HepG2 (cell line): ENCODE data around the gene MAN2C1. TPM values are rescaled to one million over a fixed set of nuclear protein-coding genes. Genes with fewer than 3 reads are reported as not detected.
A peak's percentile ranks its signal among the peaks of the same experiment; 100 is the strongest.

ENCODE experiments used
- ARNTL ChIP-seq: sonication (generic); formaldehyde crosslinking; IDR thresholded peaks from 2 replicates; pipeline ENCODE4 v1.4.0; 2020; ENCODE audit warnings: mild to moderate bottlenecking, missing genetic modification reagents
- FOXA1 ChIP-seq, 2 experiments: fragments of 450-650 bp in 1 of 2; sonication (generic) in 1 of 2; formaldehyde crosslinking in 1 of 2; IDR thresholded peaks; 2 replicates each; pipeline versions ENCODE4 v1.4.0 to v1.6.1; 2016 to 2020; ENCODE audit warnings: missing genetic modification reagents in 1 of 2
- FOXJ3 ChIP-seq: sonication (generic); formaldehyde crosslinking; IDR thresholded peaks from 2 replicates; pipeline ENCODE4 v1.4.0; 2020; ENCODE audit warnings: missing genetic modification reagents, mild to moderate bottlenecking, borderline replicate concordance
- GABPB1 ChIP-seq: IDR thresholded peaks from 2 replicates; pipeline ENCODE4 v1.6.1; 2016; ENCODE audit warnings: mild to moderate bottlenecking, missing genetic modification reagents, moderate library complexity, missing compliant biosample characterization
- GATAD2A ChIP-seq: IDR thresholded peaks from 2 replicates; pipeline ENCODE4 v1.6.1; 2016
- HOXA7 ChIP-seq: sonication (generic); formaldehyde crosslinking; IDR thresholded peaks from 2 replicates; pipeline ENCODE4 v1.8.1; 2022; ENCODE audit warnings: mild to moderate bottlenecking, missing genetic modification reagents, moderate library complexity
- KMT2A ChIP-seq: sonication (generic); formaldehyde crosslinking; IDR thresholded peaks from 2 replicates; pipeline ENCODE4 v1.4.0; 2020; ENCODE audit warnings: missing genetic modification reagents
- MEIS1 ChIP-seq: sonication (generic); formaldehyde crosslinking; IDR thresholded peaks from 2 replicates; pipeline ENCODE4 v1.9.0; 2021; ENCODE audit warnings: mild to moderate bottlenecking, missing genetic modification reagents, moderate library complexity, borderline replicate concordance
- NFE2L1 ChIP-seq: sonication (generic); formaldehyde crosslinking; IDR thresholded peaks from 2 replicates; pipeline ENCODE4 v1.4.0; 2020; ENCODE audit warnings: missing genetic modification reagents, mild to moderate bottlenecking, borderline replicate concordance
- NFYB ChIP-seq: sonication (generic); formaldehyde crosslinking; IDR thresholded peaks from 2 replicates; pipeline ENCODE4 v1.4.0; 2020; ENCODE audit warnings: missing genetic modification reagents
- NKX3-1 ChIP-seq: sonication (generic); formaldehyde crosslinking; IDR thresholded peaks from 2 replicates; pipeline ENCODE4 v1.5.0; 2020; ENCODE audit warnings: missing genetic modification reagents
- PAF1 ChIP-seq: IDR thresholded peaks from 2 replicates; pipeline ENCODE4 v1.6.1; 2016; ENCODE audit warnings: missing genetic modification reagents, missing compliant biosample characterization
- POGZ ChIP-seq: sonication (generic); formaldehyde crosslinking; IDR thresholded peaks from 2 replicates; pipeline ENCODE4 v1.4.0; 2020; ENCODE audit warnings: mild to moderate bottlenecking, missing genetic modification reagents
- SNAI1 ChIP-seq: sonication (generic); formaldehyde crosslinking; IDR thresholded peaks from 2 replicates; pipeline ENCODE4 v1.5.0; 2020; ENCODE audit warnings: mild to moderate bottlenecking, missing genetic modification reagents, borderline replicate concordance
- STAT5B ChIP-seq: sonication (generic); formaldehyde crosslinking; IDR thresholded peaks from 2 replicates; pipeline ENCODE4 v1.4.0; 2020; ENCODE audit warnings: missing genetic modification reagents
- U2AF2 ChIP-seq: fragments of 200-400 bp; formaldehyde crosslinking; IDR thresholded peaks from 2 replicates; pipeline ENCODE4 v1.6.1; 2017; ENCODE audit warnings: low read depth, mild to moderate bottlenecking, low read length
- ZEB1 ChIP-seq: IDR thresholded peaks from 2 replicates; pipeline ENCODE4 v1.6.1; 2012; ENCODE audit warnings: mild to moderate bottlenecking, low read depth, inconsistent platforms; ENCODE audit not compliant: insufficient replicate concordance
- ZNF138 ChIP-seq: sonication (generic); formaldehyde crosslinking; IDR thresholded peaks from 2 replicates; pipeline ENCODE4 v1.5.0; 2020; ENCODE audit warnings: mild to moderate bottlenecking, low read depth, missing genetic modification reagents
- ZNF160 ChIP-seq: sonication (generic); formaldehyde crosslinking; IDR thresholded peaks from 2 replicates; pipeline ENCODE4 v1.8.0; 2022; ENCODE audit warnings: mild to moderate bottlenecking, inconsistent platforms, missing genetic modification reagents
- ZNF230 ChIP-seq: sonication (generic); formaldehyde crosslinking; IDR thresholded peaks from 2 replicates; pipeline ENCODE4 v1.4.0; 2020; ENCODE audit warnings: mild to moderate bottlenecking, missing genetic modification reagents
- ZNF33B ChIP-seq: sonication (generic); formaldehyde crosslinking; IDR thresholded peaks from 2 replicates; pipeline ENCODE4 v1.5.1; 2020; ENCODE audit warnings: mild to moderate bottlenecking, missing genetic modification reagents
- ZNF569 ChIP-seq: sonication (generic); formaldehyde crosslinking; IDR thresholded peaks from 2 replicates; pipeline ENCODE4 v1.5.0; 2020; ENCODE audit warnings: mild to moderate bottlenecking, missing genetic modification reagents, moderate library complexity, borderline replicate concordance
- ZNF619 ChIP-seq: sonication (generic); formaldehyde crosslinking; IDR thresholded peaks from 2 replicates; pipeline ENCODE4 v1.4.0; 2020; ENCODE audit warnings: mild to moderate bottlenecking, missing genetic modification reagents
- ZNF850 ChIP-seq: sonication (generic); formaldehyde crosslinking; conservative IDR thresholded peaks from 2 replicates; pipeline ENCODE4 v1.9.0; 2021; ENCODE audit warnings: mild to moderate bottlenecking, missing genetic modification reagents
- polyA plus RNA-seq, 8 experiments: library from polyadenylated mRNA; depleted of rRNA in 3 of 8; stranded (reverse) in 7 of 8; unstranded in 1 of 8; fragments of >200 nt; fragmentation: Illumina TruSeq in 4 of 8; extraction: Trizol in 4 of 8; gene quantifications; 2 replicates each; pipeline versions ENCODE4 v1.2.1 to v1.2.3, GENCODE V29; 2011 to 2016; ENCODE audit warnings: low read depth in 4 of 8, missing spikeins in 1 of 8, mixed read lengths in 1 of 8; ENCODE audit not compliant: insufficient read depth in 1 of 8
- total RNA-seq, 5 experiments: library from RNA; depleted of rRNA; stranded (reverse); fragments of >200 nt; fragmentation: Illumina TruSeq; extraction: Trizol; gene quantifications; 2 replicates each; pipeline ENCODE4 v1.2.3, GENCODE V29; 2016; ENCODE audit warnings: low read depth in 1 of 5
- TF ChIP-seq, protein P1 (sequence below): sonication (generic); formaldehyde crosslinking; IDR thresholded peaks from 2 replicates; pipeline ENCODE4 v1.8.1; 2022; ENCODE audit warnings: mild to moderate bottlenecking, missing genetic modification reagents
- TF ChIP-seq, protein P2 (sequence below): sonication (generic); formaldehyde crosslinking; IDR thresholded peaks from 2 replicates; pipeline ENCODE4 v1.5.0; 2020; ENCODE audit warnings: missing genetic modification reagents

The MAN2C1 gene
- total and polyA plus RNA-seq, 2 of the 13 experiments (the other 11 are each of a cell fraction or from before 2014, with no cell fraction given), result 62.6 to 71.0 TPM

DNA sequence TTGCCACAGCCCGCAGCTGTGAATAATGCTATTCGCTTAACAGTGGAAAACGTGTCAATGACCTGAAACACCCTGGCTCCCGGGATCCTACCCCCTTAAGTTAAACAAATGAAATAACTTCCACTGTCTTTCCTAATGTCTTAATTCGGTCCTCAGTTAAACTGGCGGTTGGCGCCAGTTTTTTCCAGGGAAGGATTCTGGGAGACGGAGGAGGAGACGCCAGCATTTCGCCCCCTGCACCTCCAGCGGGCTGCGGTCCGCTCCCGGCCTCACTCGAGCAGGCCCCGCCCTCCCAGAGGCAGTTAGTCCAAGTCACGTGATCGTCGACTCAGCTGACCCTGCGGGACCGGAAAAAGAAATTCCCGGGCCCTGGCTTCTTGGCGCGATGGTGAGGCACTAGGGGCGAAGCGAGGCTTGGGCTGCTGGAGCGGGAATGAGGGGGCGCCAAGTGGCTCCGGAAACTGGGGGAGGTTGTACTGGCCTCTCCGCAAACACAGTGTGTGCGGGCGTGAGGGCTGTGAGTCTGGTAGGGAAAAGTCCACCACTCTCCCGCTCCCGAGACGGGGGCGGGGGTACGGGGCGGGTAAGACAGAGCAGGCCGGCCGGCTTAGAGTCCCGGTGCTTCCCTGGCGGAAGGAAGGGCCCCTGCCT is 32.6 kb downstream of the MAN2C1 start, which contains the start of gene COMMD4 (continued):
- TF ChIP-seq KMT2A (CRISPR knock-in tag) (peak; percentile 70; the same call in 1 of the 2 replicates), ZNF619 (CRISPR knock-in tag) (peak; percentile 86; the same call in 1 of the 2 replicates), ZNF33B (no peak), FOXJ3 (CRISPR knock-in tag) (no peak), SNAI1 (CRISPR knock-in tag) (peak; percentile 42; the same call in 1 of the 2 replicates), POGZ (CRISPR knock-in tag) (peak; percentile 73), PAF1 (CRISPR knock-in tag) (no peak), GABPB1 (CRISPR knock-in tag) (peak; percentile 98), STAT5B (CRISPR knock-in tag) (no peak), U2AF2 (no peak), ARNTL (CRISPR knock-in tag) (peak; percentile 48; the same call in 1 of the 2 replicates), GATAD2A (CRISPR knock-in tag) (peak; percentile 69), ZNF160 (CRISPR knock-in tag) (no peak), FOXA1 (IDR thresholded peaks at IDR 0.05) (no peak), FOXA1 (CRISPR knock-in tag; IDR thresholded peaks at IDR 0.05) (no peak), MEIS1 (CRISPR knock-in tag) (no peak), HOXA7 (no peak), ZNF850 (CRISPR knock-in tag) (no peak), ZNF138 (CRISPR knock-in tag) (no peak), ZNF230 (no peak), NFYB (CRISPR knock-in tag) (peak; percentile 26; the same call in 1 of the 2 replicates), NKX3-1 (peak; percentile 65; the same call in 1 of the 2 replicates), ZEB1 (no peak), ZNF569 (CRISPR knock-in tag) (no peak), NFE2L1 (CRISPR knock-in tag) (peak; percentile 34; the same call in 1 of the 2 replicates)
- TF ChIP-seq, protein P1, sequence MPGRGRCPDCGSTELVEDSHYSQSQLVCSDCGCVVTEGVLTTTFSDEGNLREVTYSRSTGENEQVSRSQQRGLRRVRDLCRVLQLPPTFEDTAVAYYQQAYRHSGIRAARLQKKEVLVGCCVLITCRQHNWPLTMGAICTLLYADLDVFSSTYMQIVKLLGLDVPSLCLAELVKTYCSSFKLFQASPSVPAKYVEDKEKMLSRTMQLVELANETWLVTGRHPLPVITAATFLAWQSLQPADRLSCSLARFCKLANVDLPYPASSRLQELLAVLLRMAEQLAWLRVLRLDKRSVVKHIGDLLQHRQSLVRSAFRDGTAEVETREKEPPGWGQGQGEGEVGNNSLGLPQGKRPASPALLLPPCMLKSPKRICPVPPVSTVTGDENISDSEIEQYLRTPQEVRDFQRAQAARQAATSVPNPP (CRISPR knock-in tag), result no peak
- TF ChIP-seq, protein P2, sequence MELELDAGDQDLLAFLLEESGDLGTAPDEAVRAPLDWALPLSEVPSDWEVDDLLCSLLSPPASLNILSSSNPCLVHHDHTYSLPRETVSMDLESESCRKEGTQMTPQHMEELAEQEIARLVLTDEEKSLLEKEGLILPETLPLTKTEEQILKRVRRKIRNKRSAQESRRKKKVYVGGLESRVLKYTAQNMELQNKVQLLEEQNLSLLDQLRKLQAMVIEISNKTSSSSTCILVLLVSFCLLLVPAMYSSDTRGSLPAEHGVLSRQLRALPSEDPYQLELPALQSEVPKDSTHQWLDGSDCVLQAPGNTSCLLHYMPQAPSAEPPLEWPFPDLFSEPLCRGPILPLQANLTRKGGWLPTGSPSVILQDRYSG (CRISPR knock-in tag), result no peak
